ENCODE measurements around the gene GP1BB.

The GP1BB gene

DNA sequence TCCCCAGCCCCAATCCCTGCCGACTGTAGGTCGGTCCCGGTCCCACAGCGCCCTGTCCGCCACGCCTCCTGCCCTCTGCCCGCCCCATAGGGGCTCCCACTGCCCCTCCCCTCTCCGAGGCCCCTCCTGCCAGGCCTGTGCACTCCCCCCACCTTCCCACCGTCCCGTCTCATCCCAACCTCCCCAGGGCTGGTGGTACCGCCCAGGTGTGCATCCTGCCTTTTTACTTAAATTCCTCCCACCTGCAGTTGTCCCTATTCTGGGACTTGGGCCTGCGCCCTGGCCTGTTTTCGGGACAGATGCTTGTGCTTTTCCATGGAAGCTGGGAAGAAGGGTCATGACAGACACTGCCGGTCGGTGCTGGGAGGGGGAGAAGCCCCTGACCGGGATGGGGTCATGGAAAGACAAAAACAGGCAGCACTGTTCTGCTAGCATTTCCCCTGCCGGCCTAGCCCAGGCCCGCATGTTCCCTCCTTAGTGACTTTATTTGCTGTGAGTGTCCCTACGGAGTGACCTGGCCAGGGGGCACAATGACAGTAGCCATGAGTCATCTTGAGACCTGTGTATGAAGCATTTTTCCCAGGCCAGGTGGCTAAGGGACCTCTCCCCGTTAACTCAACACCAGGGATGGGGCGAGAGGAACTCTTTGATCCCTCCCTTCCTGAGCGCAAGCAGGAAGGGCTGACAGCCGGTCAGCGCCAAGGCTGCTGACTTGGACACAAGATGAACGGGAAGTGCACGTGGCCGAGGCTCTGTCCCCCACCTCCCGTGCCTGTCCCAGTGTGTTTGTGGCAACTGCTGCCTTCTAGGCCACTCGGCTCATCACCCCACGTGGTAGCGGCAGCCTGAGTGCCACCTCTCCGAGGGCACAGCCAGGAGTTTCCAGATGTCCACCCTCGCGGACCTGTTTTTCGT lies 44.3 kb downstream of the GP1BB start:
- no peak overlapping the region for H3K27ac ChIP-seq
- TF ChIP-seq, protein P1, sequence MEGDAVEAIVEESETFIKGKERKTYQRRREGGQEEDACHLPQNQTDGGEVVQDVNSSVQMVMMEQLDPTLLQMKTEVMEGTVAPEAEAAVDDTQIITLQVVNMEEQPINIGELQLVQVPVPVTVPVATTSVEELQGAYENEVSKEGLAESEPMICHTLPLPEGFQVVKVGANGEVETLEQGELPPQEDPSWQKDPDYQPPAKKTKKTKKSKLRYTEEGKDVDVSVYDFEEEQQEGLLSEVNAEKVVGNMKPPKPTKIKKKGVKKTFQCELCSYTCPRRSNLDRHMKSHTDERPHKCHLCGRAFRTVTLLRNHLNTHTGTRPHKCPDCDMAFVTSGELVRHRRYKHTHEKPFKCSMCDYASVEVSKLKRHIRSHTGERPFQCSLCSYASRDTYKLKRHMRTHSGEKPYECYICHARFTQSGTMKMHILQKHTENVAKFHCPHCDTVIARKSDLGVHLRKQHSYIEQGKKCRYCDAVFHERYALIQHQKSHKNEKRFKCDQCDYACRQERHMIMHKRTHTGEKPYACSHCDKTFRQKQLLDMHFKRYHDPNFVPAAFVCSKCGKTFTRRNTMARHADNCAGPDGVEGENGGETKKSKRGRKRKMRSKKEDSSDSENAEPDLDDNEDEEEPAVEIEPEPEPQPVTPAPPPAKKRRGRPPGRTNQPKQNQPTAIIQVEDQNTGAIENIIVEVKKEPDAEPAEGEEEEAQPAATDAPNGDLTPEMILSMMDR (conservative IDR thresholded peaks at IDR 0.05) = no peak

DNA sequence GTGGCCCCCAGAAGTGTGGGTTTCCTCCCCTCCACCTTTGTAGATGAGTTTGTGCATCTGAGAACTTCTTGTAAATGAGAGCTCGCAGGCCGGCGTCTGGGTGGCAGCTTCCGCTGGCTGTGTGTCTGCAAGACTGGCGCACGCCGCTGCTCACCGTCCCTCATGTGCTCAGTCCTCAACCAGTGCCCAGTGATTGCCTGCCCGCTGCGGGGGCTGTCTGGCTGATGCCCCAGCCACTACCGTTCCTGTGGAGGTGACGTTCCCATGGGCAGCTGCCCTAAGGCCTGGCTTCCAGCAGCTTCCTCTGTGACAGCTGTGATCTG lies 46.0 kb downstream of the GP1BB start:
- no peak overlapping the region for H3K27ac ChIP-seq
- TF ChIP-seq, protein P1 (conservative IDR thresholded peaks at IDR 0.05) = no peak

DNA sequence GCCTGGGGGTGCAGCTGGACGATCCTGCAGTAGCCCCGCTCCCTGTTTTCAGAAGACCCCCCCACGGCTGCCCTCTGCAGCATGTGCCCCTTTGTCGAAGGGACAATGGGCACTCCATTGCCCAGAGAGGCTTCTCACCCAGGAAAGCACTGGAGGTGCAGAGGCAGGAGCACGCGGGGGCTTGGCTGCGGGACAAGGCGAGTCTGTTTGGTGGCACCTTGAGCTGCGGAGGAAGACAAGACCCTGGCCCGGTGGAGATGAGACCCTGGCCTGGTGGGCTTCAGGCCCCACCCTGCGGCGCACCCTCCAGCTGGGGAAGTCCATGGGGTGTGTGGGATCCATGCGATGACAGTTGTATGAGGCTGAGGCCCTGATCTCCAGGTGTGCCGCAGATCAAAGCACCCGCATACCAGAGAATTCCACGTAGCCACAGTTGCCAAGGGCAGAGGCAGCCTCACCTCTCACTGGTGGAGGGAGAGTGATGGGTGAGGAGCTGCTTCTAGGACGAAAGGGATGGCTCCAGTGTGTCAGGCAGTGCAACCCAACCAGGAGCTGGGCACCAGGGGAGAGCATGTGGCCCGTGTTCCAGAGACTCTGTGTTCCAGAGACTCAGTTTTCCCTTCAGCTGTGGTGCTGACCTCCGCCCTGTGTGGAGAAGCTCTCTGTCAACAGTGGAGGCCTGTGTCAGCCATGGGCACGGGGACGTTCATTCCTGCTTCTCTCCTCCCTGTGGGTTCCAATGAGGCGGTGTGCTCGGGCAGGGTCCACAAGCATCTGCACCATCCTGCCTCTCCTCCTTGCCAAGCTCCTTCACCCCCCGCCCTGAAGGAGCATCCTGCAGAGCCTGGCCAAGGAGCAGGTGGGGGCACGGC lies 47.2 kb downstream of the GP1BB start:
- H3K27ac ChIP-seq = no peak overlapping the region
- TF ChIP-seq, protein P1 (conservative IDR thresholded peaks at IDR 0.05) = no peak

DNA sequence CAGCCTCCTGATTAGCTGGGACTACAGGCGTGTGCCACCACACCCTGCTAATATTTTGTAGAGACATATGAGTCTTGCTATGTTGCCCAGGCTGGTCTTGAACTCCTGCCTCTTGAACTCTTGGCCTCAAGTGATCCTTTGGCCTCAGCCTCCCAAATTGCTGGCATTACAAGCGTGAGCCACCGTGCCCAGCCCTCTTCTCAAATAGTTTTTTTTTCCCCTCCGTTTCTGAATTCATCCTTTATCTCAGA lies 49.0 kb downstream of the GP1BB start:
- no peak overlapping the region for H3K27ac ChIP-seq
- TF ChIP-seq, protein P1 (conservative IDR thresholded peaks at IDR 0.05) = no peak

DNA sequence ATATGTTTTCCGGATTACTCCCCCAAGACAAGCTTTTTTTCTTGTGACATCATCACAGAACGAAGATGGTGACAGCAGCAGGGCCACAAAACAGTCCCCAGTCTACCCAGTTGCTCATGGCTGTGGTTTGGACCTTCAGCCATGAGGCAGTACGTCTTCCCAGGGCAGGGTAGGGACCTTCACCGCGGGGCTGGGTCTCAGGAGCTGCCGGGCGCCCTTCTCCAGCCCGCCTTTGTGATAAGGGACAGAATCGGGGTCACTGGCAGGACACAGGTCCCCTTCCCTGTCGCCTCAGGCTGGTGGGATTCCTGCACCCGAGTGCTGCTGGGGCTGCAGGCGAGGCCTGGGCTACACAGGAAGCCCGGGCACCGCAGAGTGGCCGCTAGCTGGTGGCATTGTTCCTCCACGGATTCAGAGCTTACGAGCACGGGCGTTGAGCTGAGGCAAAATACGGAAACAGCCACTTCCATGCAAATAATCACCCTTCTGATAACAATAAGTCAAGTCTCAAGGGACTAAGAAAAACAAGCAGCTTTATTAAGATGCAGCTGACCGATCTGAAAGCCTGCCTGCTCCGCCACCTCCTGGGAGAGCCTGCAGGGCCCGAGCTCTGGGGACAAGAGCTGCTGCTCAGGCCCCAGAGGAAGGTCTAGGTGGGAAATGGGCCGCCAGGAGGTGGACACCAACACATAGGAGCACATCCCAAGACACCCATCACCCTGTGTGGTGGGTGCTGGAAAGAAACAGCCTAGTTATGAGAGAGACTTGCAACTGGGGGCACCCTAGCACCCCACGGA lies 49.5 kb downstream of the GP1BB start:
- TF ChIP-seq, protein P1 (conservative IDR thresholded peaks at IDR 0.05) = no peak; the same call in 1 of the 2 replicates
- H3K27ac ChIP-seq = peak overlapping the region; percentile 22; the same call in 1 of the 2 replicates

DNA sequence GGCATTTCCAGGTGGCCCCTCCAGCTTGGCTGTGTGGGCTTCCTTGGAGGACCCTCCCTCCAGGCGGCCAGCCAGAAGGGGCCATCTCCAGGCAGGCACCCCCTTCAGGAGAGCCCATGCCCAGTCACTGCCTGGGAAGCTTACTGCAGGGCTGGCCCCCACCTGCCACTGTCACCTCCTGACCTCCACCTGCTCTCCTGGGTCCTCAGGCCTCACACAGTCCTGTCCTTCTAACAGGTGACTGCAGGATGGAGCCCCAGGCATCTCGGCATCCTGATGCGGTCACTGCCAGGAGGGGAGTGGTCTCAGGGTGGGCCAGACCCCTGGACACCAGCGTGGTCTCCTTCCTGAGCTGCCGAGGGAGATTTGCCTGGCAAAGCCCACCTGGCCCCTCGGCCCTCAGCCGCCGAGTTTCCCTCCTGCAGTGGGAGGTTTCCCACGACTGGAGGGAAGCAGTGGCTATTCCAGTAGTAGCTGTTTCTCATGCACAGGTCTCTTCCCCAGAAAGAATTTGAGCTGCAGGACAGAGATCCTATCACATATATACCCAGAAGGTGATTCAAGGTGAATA lies 50.2 kb downstream of the GP1BB start:
- TF ChIP-seq, protein P1 (conservative IDR thresholded peaks at IDR 0.05) = no peak
- H3K27ac ChIP-seq = peak overlapping the region; percentile 22; the same call in 1 of the 2 replicates
